Stimulated activated naive CD8-positive, alpha-beta T cell treated with anti-CD3 and anti-CD28 coated beads, Interleukin-15, amount 100 ng/mL, for 72 hours (primary cell): ENCODE results near the gene ZNF688.
"Not testable (repeated sequence)": the region's sequence is repeated elsewhere in the genome, so short reads cannot be mapped to it uniquely, and the experiment has no call there.

Source experiments
- ATAC-seq: fragments of 150-1000 bp; cut with Tn5 transposase; 2 replicates; pipeline ENCODE4 v1.10.0; 2021; ENCODE audit warnings: mild to moderate bottlenecking, moderate library complexity
- DNase-seq, 2 donors: peaks; one replicate each; pipeline ENCODE4 v3.0.0; 2021 to 2022
- H3K27ac Mint-ChIP-seq, 2 donors: one replicate each; pipeline ENCODE4 v1.8.0; 2022; ENCODE audit warnings: mild to moderate bottlenecking in 2 of 2, mixed read lengths in 2 of 2, moderate library complexity in 2 of 2
- H3K27me3 Mint-ChIP-seq: one replicate; pipeline ENCODE4 v1.8.0; 2022; ENCODE audit warnings: mixed read lengths
- H3K4me1 Mint-ChIP-seq: one replicate; pipeline ENCODE4 v1.8.0; 2022; ENCODE audit warnings: mild to moderate bottlenecking, mixed read lengths
- H3K4me3 Mint-ChIP-seq, 2 donors: one replicate each; pipeline ENCODE4 v1.8.0; 2022; ENCODE audit warnings: mild to moderate bottlenecking in 2 of 2, mixed read lengths in 2 of 2, moderate library complexity in 1 of 2
- H3K9me3 Mint-ChIP-seq, 2 donors: one replicate each; pipeline ENCODE4 v1.8.0; 2022; ENCODE audit warnings: mixed read lengths in 2 of 2

Gene ZNF688

DNA sequence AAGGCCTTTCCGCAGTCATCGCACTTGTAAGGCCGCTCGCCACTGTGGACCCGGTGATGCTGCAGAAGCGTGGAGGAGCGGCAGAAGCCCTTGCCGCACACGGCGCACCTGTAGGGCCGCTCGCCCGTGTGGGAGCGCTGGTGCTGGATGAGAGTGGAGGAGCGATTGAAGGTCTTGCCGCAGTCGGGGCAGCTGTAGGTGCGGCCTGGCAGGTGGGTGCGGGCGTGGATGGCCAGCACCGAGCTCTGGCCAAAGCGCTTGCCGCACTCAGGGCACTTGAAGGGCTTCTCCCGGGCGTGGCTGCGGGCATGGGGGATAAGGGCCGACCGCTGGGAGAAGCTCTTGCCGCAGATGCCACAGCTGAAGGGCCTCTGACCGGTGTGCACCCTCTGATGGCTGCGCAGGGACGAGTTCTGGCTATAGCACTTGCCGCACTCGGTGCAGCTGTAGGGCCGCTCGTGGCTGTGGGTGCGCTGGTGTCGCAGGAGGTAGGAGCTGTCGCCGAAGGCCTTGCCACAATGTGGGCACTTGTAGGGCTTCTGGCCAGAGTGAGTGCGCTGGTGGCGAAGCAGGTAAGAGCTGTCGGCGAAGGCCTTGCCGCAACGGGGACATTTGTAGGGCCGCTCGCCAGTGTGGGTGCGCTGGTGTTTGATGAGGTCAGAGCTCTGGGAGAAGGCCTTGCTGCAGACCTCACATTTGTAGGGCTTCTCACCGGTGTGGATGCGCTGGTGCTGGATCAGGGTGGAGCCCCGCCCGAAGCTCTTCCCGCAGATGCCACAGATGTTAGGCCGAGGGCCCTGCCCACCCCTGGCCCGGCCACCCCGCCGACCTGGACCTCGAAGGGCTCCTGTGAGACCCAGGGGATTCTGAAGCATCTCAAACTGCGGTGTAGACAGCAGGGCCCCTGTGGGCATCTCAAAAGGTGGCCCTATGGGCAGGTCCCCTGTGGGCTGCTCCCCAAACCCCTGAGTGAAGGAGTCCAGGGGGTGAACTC is 46.6 kb downstream of the ZNF688 start:
- H3K9me3 Mint-ChIP-seq = no peaks in the 10 kb centered on the region
- no peak for ATAC-seq
- peak overlapping the region in 1 of 2 donors; percentile 89 for H3K27ac Mint-ChIP-seq
- peaks cover 37% of the 10 kb centered on the region for H3K4me1 Mint-ChIP-seq
- no peaks in the 10 kb centered on the region for H3K27me3 Mint-ChIP-seq
- H3K4me3 Mint-ChIP-seq = peak overlapping the region in 1 of 2 donors; percentile 27
- DNase-seq = peak in 1 of 2 donors; percentile 30

DNA sequence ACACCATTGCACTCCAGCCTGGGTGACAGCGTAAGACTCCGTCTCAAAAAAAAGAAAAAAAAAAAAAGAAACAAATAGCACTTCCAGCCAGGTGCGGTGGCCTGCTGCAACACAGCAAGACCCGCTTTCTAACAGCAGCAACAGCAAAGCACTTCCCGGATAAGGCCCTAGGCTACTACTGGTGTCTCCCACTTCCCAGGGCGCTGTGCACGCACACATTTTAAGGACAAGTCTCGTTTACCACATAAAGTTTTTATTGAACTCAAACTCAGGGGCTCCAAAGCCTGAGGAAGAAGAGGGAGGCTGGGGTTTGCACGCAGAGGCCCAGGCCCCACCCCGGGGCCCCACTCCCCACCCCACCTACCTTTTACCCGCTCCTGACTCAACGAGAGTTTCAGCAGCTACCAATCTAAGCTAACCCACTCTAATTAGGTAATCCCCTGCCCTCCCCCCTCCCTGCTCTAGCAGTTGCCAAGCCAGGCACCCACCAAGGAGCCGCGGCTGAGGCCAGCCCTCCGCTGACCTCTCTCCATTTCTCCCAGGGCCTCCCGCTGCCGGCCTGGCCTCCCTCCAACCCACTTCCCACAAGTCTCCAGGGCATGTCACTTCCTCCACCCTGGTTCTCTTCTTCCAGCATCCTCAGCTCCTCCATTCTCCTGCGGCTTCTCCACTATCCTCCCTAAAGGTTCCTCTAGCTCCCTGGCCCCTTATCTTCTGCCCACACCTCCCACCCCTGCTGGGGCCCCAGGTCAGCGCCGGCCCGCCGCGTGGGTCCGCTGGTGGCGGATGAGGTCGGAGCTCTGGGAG is 47.5 kb downstream of the ZNF688 start:
- no peaks in the 10 kb centered on the region for H3K27me3 Mint-ChIP-seq
- peak overlapping the region in 1 of 2 donors; percentile 64 for H3K27ac Mint-ChIP-seq
- peaks cover 41% of the 10 kb centered on the region for H3K4me1 Mint-ChIP-seq
- DNase-seq (peak in 1 of 2 donors; percentile 31), ATAC-seq (no peak)
- no peaks in the 10 kb centered on the region for H3K9me3 Mint-ChIP-seq
- no peak overlapping the region for H3K4me3 Mint-ChIP-seq

DNA sequence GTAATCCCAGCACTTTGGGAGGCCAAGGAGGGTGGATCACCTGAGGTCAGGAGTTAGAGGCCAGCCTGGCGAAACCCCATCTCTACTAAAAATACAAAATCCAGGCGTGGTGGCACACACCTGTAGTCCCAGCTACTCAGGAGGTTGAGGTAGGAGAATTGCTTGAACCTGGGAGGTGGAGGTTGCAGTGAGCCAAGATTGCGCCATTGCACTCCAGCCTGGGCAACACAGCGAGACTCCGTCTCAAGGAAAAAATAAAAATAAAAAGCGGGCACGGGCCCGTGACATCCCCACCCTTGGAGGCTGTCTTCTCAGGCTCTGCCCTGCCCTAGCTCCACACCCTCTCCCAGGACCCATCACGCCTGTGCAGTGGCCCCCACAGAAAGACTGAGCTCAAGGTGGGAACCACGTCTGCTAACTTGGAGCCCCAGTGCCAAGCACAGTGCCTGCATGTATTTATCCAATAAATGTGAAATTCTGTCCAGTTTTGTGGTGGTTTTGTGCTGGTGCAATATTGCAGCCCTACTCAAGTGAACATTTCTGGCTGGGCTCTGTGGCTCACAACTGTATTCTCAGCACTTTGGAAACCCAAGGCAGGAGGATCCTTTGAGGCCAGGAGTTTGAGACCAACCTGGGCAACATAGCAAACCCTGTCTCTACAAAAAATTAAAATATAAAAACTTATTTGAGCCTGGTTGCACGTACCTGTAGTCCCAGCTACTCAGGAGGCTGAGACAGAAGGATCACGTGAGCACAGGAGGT is 48.6 kb downstream of the ZNF688 start:
- DNase-seq = peak in 1 of 2 donors; percentile 17
- H3K4me3 Mint-ChIP-seq, ATAC-seq, H3K27me3 Mint-ChIP-seq, H3K9me3 Mint-ChIP-seq: not testable (repeated sequence)
- H3K27ac Mint-ChIP-seq = peak overlapping the region in 1 of 2 donors; percentile 91
- H3K4me1 Mint-ChIP-seq = peaks cover 43% of the 10 kb centered on the region

DNA sequence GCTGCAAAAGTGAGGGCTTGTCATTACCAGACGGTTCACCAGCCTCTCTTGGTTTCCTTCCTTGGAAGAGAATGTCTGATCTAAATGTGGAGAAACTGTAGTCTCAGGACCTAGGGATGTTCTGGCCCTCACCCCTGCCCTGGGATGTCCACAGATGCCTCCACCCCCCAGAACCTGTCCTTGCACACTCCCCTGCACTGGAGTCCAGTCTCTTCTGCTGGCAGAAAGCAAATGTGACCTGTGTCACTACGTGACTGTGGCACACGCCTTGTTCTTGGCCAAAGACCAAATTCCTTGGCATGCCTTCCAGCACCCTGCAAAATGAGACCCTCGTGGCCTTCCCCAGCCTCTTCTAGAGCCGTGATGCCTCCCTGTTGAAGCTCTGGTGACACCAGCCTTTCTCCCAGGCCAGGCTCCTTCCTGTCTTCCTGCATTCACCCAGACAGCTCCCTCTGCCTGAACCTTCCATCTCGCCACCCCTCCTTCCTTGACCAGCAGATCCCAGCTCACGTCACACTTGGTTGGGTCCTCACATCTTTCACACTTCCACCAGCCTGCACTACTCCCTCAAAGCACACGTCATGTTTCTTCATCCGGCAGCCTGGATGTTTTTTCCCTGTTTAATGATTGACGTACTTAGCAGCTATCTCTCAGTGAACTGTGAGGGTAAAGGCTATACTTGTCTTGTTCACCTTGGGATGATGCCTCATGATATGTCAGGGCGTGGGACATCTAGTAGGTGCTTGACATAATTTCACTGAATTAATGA is 49.5 kb downstream of the ZNF688 start:
- H3K27me3 Mint-ChIP-seq = no peaks in the 10 kb centered on the region
- H3K4me3 Mint-ChIP-seq = no peak overlapping the region
- ATAC-seq = no peak
- peaks cover 36% of the 10 kb centered on the region for H3K4me1 Mint-ChIP-seq
- DNase-seq = peak in 1 of 2 donors; percentile 21
- peak overlapping the region in 1 of 2 donors; percentile 29 for H3K27ac Mint-ChIP-seq
- H3K9me3 Mint-ChIP-seq = no peaks in the 10 kb centered on the region

DNA sequence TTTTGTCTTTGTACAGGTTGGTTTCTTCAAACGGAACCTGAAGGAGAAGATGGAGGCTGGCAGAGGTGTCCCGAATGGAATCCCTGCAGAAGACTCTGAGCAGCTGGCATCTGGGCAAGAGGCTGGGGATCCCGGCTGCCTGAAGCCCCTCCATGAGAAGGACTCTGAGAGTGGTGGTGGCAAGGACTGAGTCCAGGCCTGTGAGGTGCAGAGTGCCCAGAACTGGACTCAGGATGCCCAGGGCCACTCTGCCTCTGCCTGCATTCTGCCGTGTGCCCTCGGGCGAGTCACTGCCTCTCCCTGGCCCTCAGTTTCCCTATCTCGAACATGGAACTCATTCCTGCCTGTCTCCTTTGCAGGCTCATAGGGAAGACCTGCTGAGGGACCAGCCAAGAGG is 50.0 kb downstream of the ZNF688 start:
- DNase-seq (no peak), ATAC-seq (no peak)
- H3K27me3 Mint-ChIP-seq = no peaks in the 10 kb centered on the region
- H3K27ac Mint-ChIP-seq = peak overlapping the region in 1 of 2 donors; percentile 29
- no peaks in the 10 kb centered on the region for H3K9me3 Mint-ChIP-seq
- no peak overlapping the region for H3K4me3 Mint-ChIP-seq
- H3K4me1 Mint-ChIP-seq = peaks cover 39% of the 10 kb centered on the region
